Right forelimb (tissue), 1 donor: ENCODE measurements around the gene ZBTB47.

Experiments
- DNase-seq: peaks from one replicate; pipeline ENCODE4 v3.0.0-alpha.2; 2018

Gene ZBTB47

DNA sequence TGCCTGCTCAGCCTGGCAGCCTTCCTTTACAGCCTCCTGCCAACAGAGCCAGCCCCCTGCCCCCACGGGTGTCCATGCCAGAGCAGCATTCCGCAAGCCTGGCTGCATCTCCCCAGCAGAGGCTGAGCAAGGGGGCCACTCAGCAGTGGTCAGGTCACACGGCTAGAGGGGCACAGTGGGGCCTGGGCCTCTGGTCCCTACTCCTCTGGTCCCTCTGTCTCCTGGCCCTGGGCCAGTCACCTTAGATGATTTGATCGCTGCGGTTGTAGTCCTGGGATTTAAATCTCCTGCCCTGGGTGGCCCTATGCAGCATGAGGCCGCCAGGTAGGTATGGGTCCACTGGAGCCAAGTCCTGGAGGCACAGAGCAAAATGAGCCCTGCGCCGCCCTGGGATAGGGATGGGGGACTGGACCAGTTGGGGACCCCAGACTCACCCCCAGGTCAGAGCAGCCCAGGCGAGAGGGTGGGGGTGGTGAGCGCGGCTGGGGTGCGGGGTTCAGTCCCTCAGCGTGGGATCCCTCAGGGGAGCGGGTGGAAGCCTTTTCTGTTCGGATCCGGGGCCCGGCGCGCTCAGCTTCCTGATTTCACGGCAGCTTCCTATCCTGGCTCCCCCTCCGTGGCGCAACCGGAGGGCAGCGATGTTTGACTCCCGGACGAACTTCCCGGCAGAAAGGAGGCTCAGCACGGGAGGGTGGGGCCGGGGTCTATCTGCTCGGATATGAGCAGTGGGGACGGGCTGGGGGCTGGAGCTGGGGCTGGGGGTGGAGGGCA is at the start of gene ZBTB47:
Gene ZBTB47 (plus strand): TSS at position 138 of the 771 bp plus-strand sequence. CDS start 4,659 bp downstream, outside the sequence.
- peak; percentile 76 for DNase-seq

DNA sequence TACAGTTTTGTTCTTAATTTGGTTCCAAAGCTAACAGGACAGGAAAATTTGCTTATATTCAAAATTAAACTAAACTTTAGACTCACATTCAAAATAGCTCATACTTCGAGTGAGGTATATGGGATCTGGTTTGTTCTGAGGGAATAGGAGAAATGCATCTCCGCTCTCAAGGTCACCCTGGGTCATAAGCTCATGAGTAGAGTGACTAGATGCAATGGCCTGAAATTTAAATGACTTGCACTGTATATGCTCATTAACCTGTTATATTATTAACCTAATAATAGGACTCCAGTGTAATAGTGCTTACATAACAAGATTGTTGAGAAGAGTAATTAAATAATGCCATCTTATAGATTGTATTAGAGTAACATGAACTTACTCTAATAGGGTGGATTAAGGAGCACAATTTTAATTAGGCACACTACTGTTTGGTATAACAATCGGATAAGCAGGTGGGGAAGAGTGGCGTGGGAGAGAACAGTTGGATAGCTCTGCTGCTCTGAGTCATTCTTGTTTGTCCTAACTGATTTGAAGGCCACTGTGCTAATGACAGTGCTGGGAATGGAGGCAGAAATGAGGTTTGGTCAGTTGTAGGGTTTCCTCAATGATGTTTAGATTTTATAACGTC is 47.8 kb upstream of the ZBTB47 start:
- no peak for DNase-seq

DNA sequence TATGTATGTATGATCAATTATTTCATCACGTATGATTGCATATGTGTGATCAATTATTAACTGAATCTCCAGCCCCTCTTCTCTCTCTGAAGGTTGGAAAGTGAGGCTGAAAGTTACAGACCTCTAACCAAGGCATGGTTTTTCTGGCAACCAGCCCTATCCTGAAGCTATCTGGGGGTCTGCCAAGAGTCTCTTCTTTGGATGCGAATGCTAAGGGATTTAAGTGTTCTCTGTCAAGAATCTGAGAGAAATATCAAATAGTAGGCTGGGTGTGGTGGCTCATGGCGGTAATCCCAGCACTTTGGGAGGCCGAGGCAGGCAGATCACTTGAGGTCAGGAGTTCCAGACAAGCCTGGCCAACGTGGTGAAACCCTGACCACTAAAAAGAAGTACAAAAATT is 44.9 kb upstream of the ZBTB47 start:
- DNase-seq: no peak

DNA sequence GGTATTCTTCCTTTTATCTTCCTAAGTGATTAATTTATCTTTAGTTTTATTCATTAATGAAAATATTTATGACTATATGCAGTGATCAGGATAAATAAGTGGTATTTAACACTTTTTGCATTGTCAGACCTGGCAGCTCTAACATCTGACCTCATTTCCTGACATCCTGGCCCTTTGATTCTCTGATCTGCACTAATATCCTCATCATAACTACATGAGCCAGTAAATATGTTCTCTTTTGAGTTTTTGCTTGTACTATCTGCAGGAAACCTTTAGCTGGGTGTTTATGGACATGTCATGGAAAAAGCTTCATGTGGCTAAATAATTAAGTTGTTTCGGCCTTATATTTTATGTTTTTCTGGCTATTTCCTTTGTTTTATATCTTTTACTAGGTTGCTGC is 42.5 kb upstream of the ZBTB47 start:
- no peak for DNase-seq

DNA sequence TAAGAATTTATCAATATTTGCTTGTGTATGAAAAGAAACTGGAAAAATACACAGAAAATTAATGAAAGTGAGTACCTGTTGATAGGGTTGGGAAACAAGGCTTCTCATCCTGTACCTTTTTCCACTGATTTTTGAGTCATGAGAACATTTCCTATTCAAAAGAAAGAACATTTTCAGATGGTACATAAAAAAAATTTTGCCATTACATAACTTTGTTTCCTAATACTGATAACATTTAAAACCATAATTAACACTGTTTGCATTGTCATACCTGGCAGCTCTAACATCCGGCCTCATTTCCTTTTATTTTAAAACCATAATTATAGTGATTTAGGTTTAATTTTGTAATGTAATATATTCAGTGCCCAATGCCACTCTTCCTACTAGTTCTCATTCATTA is 41.3 kb upstream of the ZBTB47 start:
- no peak for DNase-seq

DNA sequence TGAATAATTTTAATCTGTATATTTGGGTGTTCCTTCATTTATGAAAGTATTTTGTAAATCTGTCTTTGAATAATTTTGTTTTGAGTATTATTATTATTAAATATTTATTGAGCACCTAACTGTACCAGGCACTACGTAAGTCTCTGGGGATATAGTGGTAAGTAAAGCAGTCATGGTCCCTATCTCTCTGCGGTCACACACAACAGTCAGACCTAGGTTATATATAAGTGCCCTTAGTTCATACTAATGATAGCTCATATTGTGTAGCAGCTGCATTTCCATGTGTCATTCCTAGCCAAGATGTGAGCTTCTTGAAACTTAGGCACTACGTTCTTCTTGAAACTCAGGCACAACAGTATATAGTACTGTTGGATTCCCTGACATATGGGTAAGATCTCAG is 40.6 kb upstream of the ZBTB47 start:
- no peak for DNase-seq

DNA sequence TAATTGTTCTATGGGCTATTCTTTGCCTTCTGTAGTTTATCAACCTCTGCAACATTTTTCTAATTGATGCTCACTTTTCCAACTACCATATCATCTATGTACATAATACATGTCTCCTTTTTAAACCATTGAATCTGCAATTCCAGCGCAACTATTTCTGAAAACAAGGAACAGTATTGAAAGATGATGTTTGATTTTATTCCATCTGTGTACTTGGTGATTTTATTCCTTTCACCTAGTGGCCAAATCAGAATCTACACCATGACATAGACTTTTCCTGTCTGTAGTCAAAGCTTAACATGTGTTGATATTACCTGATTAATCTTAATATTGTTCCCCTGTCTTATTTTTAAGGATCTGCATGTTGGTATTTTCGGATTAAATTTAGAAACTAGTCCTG is 40.0 kb upstream of the ZBTB47 start:
- no peak for DNase-seq

DNA sequence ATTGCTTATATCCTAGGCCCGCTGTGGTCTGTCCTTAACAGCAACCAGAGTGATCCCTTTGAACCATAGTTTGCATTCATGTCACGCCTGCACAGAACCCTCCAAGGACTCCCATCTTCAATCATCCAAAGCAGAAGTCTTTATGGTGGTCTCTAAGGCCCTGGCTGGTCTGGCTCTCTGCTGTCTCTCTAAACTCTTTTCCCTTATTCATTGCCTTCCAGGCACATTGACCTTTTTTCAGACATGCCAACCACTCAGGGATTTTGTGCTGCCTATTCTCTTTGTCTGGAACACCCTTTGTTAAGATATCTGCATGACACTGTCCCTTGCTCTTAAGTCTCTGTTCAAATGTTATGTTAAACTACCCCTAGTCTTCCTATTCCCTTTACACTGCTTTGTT is 21.9 kb upstream of the ZBTB47 start:
- DNase-seq: no peak

DNA sequence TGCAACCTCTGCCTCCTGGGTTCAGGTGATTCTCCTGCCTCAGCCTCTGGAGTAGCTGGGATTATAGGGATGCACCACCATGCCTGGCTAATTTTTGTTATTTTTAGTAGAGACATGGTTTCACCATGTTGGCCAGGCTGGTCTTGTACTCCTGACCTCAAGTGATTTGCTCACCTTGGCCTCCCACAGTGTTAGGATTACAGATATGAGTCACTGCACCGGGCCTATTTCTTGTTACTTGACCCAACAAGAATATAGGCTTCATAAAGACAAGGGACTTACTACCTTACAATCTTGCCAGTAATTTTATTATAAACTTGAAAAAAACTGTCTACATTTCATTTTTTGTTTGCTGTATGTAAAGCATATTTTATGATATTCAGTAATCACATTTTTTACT is 21.4 kb upstream of the ZBTB47 start:
- no peak for DNase-seq

DNA sequence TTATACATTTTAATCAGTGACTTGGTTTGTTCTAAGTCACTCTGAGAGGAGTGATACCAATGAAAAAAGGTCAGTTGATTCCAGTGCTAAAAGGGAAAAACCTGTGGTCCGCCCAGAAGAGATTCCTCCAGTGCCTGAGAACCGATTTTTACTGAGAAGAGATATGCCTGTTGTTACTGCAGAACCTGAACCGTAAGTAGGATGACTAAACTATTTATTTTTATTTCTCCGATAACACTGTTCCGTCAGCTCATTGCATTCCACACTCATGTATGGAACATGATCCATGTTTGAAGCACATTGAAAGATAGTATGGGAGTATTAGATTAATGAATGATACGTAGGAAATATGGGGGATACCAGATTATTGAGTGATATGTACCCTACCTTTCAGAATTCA is 20.0 kb upstream of the ZBTB47 start:
- no peak for DNase-seq

DNA sequence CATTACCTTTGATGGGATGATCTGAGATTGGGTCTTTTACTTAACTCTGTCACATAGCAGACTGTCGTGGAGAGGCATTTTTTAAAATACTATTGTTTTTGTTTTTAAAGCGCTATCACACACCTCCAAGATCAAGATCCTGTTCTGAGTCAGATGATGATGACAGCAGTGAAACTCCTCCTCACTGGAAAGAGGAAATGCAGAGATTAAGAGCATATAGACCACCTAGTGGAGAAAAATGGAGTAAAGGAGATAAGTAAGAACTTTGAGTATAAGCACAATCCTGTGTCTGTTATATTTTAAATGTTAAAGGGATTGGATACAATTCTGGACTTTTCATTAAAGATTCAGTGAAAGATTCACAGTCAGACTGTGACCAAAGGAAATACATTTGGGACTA is 18.4 kb upstream of the ZBTB47 start:
- no peak for DNase-seq

DNA sequence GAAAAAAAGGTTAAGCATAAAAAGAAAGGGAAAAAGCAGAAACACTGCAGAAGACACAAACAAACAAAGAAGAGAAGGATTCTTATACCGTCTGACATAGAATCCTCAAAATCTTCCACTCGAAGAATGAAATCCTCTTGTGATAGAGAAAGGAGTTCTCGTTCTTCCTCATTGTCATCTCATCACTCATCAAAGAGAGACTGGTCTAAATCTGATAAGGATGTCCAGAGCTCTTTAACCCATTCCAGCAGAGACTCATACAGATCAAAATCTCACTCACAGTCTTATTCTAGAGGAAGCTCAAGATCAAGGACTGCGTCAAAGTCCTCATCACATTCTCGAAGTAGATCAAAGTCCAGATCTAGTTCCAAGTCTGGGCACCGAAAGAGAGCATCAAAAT is 16.5 kb upstream of the ZBTB47 start:
- no peak for DNase-seq

DNA sequence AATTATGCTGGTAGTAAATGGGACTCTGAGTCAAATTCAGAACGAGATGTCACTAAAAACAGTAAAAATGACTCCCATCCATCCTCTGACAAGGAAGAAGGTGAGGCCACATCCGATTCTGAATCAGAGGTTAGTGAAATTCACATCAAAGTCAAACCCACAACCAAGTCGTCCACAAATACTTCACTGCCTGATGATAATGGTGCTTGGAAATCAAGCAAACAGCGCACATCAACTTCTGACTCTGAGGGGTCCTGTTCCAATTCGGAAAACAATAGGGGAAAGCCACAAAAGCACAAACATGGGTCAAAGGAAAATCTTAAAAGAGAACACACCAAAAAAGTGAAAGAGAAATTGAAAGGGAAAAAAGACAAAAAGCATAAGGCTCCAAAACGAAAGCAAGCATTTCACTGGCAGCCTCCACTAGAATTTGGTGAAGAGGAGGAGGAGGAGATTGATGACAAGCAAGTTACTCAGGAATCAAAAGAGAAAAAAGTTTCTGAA is 15.1 kb upstream of the ZBTB47 start:
- no peak for DNase-seq

DNA sequence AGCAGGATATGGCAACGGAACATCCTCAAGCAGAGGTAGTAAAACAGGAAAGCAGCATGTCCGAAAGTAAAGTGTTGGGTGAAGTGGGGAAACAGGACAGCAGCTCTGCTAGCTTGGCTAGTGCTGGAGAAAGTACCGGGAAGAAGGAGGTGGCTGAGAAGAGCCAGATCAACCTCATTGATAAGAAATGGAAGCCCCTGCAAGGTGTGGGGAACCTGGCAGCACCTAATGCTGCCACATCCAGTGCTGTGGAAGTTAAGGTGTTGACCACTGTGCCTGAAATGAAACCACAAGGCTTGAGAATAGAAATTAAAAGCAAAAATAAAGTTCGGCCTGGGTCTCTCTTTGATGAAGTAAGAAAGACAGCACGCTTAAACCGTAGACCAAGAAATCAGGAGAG is 14.3 kb upstream of the ZBTB47 start:
- DNase-seq: no peak

DNA sequence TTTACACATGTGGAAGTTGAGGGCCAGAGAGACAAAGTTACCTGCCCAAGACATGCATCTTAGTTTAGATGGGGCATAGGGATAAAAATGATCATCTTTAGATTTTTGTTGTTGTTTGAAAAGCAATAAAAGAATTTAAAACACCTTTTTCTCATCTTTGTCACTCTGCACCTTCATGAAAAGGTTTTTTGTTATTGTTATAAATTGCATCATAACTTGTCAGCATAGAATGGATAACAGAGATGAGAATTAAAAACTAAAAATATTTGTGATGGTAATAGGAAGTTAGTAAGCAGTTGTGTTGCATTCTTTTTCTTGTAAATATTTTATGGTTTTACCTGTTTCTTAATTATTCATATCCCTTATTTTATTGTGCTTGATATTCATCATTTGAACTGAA is 13.4 kb upstream of the ZBTB47 start:
- DNase-seq: no peak

DNA sequence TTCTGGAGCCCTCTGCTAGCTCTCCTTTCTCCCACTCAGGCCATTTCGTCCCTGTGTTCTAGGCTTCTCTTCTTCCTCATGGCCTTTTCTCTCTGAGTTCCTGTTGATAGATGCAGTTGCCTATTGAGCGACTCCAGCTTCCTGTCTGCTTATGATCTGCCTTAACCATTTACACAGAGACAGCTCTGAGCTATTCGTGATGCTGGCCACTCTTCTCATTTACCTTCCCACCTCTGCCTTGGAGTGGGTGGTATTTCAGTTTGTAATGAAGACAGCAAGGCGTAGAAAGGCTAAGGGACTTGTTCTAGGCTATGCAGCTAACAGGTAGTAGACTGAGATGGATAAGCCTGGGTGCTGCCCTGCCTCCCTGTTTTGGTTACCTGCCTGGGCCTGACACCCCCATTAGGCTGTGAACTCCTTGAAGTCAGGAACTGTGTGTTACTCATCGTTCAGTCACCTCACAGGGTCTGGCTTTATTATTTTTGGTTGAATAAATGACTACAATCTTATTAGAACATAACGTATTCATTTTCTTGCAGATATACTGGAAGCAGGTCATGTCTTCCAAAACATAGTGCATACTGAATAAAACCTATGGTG is 12.6 kb upstream of the ZBTB47 start:
- DNase-seq: no peak

DNA sequence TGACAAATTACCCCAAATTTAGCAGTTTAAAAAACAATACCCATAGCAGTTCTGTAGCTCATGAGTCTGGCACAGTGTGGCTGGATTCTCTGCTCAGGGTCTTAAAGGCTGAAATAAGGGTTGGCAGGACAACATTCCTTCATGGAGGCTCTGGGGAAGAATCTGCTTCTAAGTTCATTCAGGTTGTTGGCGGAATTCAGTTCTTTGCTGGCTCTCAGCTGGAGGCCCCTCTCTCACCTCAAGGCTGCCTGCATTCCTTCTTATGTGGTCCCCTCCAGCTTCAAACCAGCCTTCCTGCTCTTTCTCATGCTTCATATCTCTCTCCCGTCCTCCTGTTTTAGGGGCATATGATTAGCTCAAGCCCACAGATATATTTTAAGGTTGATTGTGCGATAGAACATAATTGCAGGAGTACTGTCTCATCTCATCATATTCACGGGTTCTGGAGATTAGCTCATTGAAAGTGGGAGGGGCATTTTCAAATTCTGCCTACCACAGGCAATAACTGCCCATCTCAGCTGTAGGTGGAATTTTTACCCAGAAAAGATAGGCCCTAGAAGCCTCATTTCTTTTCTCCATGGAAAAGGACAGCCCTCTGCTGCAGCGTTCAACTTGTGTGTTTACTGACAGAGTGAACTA is 5.6 kb upstream of the ZBTB47 start:
- DNase-seq: no peak

DNA sequence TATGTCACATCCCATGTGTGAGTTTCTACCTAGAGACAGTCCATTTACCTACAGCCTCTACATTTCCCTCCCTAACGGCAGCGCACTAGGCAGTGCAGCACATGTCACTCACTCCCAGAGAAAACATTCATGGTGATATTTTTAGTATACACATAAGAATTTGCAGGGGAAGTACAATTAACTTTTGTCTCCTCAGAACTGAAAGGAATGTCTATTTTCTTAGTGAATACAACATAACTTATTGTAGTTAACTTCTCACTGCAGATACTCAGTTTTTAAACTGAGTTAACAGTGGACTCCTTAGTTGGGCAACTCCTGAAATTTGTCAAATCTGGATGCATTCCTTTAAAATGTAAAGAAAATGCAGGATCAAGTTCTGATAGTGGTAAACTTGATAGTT is 4.5 kb upstream of the ZBTB47 start:
- DNase-seq: no peak

DNA sequence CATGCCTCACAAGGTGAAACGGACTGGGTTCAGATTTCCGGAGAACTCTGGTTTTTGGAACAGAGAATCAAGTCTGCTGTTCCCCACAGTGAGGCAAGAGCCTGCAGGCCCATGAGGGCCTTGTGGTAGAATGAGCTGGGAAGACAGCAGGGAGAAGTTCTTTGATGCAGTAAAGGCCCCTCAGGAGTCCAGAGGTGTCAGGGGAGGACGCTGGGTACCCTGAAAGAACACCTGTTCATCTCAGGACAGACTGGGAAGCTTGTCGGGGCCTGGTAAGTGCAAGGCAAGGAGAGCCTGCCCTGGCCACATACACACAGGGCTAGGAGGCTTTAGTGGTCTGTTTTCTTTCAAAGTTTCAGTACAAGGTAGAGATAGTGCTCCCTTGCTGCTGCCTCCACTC is 3.7 kb upstream of the ZBTB47 start:
- no peak for DNase-seq

DNA sequence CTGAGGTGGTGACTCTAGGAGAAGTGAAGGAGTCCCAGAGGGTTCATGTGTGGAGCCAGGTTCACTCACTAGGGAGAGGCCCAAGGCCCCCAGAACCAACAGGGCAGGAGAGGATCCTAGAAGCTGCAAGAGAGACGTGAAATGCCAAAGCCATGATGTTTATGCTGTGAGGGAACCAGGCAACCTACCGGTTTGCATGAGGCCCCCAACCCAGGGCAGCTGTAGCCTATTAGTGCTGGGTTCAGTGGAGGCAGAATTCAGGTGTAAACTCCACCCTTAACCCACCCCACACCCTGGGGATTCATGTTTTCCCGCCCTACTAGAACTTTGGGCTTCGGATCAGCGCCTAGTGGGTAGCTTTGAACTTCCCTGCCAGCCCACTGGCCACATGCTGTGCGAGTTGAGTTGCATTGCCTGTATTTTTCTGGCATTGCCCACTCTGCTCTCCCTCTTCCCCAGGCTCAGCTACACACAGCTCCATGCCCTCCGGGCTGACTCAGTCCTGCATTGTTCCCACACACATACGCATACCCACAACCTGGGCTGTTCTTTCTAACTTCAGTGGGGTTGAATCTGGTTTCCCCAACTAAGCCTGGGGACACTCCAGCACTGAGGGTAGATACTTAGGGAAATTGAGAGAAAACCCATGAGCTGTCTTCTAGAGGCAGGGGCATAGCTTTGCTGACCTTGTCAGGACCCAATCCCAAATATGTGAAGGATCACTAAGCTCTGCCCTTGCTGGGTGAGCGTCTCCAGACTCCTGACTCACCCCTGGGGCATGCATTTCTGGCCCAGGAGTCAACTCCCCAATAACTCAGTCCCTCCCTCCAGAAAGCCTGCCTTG is 2.0 kb upstream of the ZBTB47 start:
- DNase-seq: no peak

DNA sequence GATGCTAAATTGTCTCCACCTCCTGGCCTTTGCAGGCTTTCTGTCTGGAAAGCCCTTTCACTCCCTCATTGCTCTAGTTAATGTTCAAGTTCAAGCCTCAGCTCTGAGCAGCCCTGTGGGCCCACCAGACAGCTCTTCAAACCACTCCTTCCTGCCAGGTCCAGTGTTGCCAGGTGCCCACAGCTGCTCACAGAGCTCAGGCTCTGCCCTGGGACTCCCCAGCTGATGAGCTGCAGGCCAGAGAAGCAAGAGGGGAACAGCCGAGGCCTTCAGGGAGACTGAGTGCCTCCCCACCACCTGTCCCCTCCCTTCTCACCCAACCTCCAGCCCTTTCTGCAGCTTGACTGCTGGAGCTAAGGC is 1.3 kb upstream of the ZBTB47 start:
- peak; percentile 46 for DNase-seq

DNA sequence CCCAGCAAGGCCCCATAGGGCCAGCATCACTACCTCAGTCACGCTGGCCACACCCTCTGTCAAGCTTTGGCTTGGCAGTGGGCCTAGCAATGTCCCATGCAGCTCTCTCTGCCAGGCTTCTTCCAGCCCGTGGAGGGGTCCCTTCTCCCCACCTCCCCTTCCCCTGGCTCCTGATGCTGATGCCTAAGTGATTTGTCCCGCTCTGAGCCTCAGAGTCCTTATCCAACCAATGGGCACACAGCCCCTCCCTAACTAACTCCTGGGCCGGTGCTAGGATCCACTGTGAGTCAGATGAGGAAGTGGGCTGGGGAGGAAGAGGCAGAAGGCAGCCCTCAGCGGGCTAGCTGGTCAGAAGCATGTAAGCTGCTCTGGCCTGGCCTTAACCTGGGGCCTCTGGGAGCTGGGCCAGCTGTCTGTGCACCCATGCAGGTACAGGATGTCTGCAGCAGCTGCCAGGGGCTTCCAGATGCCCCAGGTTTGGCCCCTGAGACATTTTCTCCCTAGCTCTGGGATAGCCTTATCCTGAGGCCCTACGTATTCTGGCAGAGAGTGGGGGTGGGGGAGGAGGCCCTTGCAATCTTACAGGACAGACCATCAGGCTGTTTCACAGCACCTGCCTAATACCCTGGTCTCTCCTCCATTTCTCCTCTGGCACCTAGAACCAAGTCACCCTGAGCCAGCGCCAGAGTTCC is 740 bp upstream of the ZBTB47 start:
- no peak for DNase-seq

DNA sequence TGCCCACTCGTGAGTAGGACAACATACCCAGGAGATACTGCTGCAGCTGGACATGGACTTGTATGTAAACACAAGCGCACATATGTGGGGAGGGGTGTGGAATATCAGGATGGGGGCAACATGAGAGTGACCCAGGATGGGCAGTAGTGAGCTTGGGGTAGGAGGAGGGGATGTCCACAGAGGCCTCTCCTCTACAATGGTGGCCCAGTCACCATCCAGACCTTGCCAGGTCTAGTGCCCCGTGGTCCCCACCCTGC is 266 bp upstream of the ZBTB47 start:
- DNase-seq: no peak
